ENCODE results near the gene ATP5F1E. TPM values are rescaled to one million over a fixed set of nuclear protein-coding genes. Genes with fewer than 3 reads are reported as not detected.

ATP5F1E gene
- total RNA-seq, 2 donors from 2014 or later = 75.0 to 94.1 TPM

- no peak overlapping the region for H3K4me3 ChIP-seq
- H3K27me3 ChIP-seq = no peaks in the 10 kb centered on the region
- no peak overlapping the region for H3K27ac ChIP-seq
- H3K9ac ChIP-seq (ENCODE audit: low read depth in 2 of 2, low read length in 2 of 2) = no peak overlapping the region
- intact Hi-C loops (cut with DNase I) = no loop called here
- no peak for TF ChIP-seq CTCF (IDR thresholded peaks at IDR 0.05)
- peaks cover 12% of the 10 kb centered on the region for H3K4me1 ChIP-seq
- DNase-seq = no peak
- no peaks in the 10 kb centered on the region for H3K36me3 ChIP-seq
- H3K9me3 ChIP-seq = no peaks in the 10 kb centered on the region
Observed at GRCh38 chr20:59002388-59002787, 29.7 kb downstream of the ATP5F1E start.

- Histone ChIP-seq H3K9me3 (no peaks in the 10 kb centered on the region), H3K27ac (no peak overlapping the region), H3K36me3 (no peaks in the 10 kb centered on the region), H3K4me1 (peaks cover 10% of the 10 kb centered on the region), H3K9ac (ENCODE audit: low read depth in 2 of 2, low read length in 2 of 2) (no peak overlapping the region), H3K4me3 (no peak overlapping the region), H3K27me3 (no peaks in the 10 kb centered on the region)
- DNase-seq = no peak
- intact Hi-C loops (cut with DNase I) = no loop called here
- TF ChIP-seq CTCF (IDR thresholded peaks at IDR 0.05) = no peak
Observed at GRCh38 chr20:59001449-59002171, 30.5 kb downstream of the ATP5F1E start.

- H3K4me3 ChIP-seq = no peak overlapping the region
- H3K27me3 ChIP-seq = no peaks in the 10 kb centered on the region
- H3K4me1 ChIP-seq = peaks cover 9% of the 10 kb centered on the region
- intact Hi-C loops (cut with DNase I) = no loop called here
- TF ChIP-seq CTCF (IDR thresholded peaks at IDR 0.05) = no peak
- DNase-seq = no peak
- no peak overlapping the region for H3K27ac ChIP-seq
- H3K9ac ChIP-seq (ENCODE audit: low read depth in 2 of 2, low read length in 2 of 2) = no peak overlapping the region
- H3K9me3 ChIP-seq = no peaks in the 10 kb centered on the region
- H3K36me3 ChIP-seq = no peaks in the 10 kb centered on the region
Observed at GRCh38 chr20:59001068-59001448, 31.1 kb downstream of the ATP5F1E start.

GRCh38 chr20:59000326-59000725 lies 31.8 kb downstream of the ATP5F1E start:
- no peak for TF ChIP-seq CTCF (IDR thresholded peaks at IDR 0.05)
- Histone ChIP-seq H3K27me3 (no peaks in the 10 kb centered on the region), H3K4me1 (peaks cover 1% of the 10 kb centered on the region), H3K9ac (ENCODE audit: low read depth in 2 of 2, low read length in 2 of 2) (no peak overlapping the region), H3K27ac (no peak overlapping the region), H3K9me3 (no peaks in the 10 kb centered on the region), H3K36me3 (no peaks in the 10 kb centered on the region), H3K4me3 (no peak overlapping the region)
- intact Hi-C loops (cut with DNase I) = no loop called here
- no peak for DNase-seq

GRCh38 chr20:58998656-58999055 lies 33.5 kb downstream of the ATP5F1E start:
- no peak for DNase-seq
- Histone ChIP-seq H3K27ac (no peak overlapping the region), H3K9me3 (no peaks in the 10 kb centered on the region), H3K27me3 (no peaks in the 10 kb centered on the region), H3K9ac (ENCODE audit: low read depth in 2 of 2, low read length in 2 of 2) (no peak overlapping the region), H3K36me3 (peaks cover 1% of the 10 kb centered on the region), H3K4me1 (no peaks in the 10 kb centered on the region), H3K4me3 (no peak overlapping the region)
- no peak for TF ChIP-seq CTCF (IDR thresholded peaks at IDR 0.05)
- intact Hi-C loops (cut with DNase I) = no loop called here

Data from colonic mucosa (tissue), 4 donors.